NT2/D1 (cell line): Measurements from ENCODE around the gene SYT1.

Experiments used
- DNase-seq: peaks from one replicate; pipeline ENCODE4 v3.0.0-alpha.2; 2011; ENCODE audit warnings: low read depth, low spot score
- H3K27me3 ChIP-seq: 2 replicates; pipeline ENCODE4 v1.6.0; 2011; ENCODE audit warnings: mild to moderate bottlenecking; ENCODE audit not compliant: insufficient read length, insufficient read depth
- H3K36me3 ChIP-seq: 2 replicates; pipeline ENCODE4 v1.6.1; 2011; ENCODE audit warnings: mild to moderate bottlenecking, low read length, mixed read lengths; ENCODE audit not compliant: insufficient read depth, insufficient read length
- H3K4me1 ChIP-seq: 2 replicates; pipeline ENCODE4 v1.5.1; 2011; ENCODE audit not compliant: insufficient read depth, insufficient read length
- H3K4me3 ChIP-seq: 2 replicates; pipeline ENCODE4 v1.5.1; 2011; ENCODE audit warnings: low read depth; ENCODE audit not compliant: insufficient read length
- H3K9ac ChIP-seq: 2 replicates; pipeline ENCODE4 v1.6.0; 2011; ENCODE audit warnings: low read depth; ENCODE audit not compliant: insufficient read length
- H3K9me3 ChIP-seq: 2 replicates; pipeline ENCODE4 v1.5.1; 2011; ENCODE audit warnings: mild to moderate bottlenecking, low read length; ENCODE audit not compliant: insufficient read depth
- SUZ12 ChIP-seq: IDR thresholded peaks from 2 replicates; pipeline ENCODE4 v1.6.1; 2011; ENCODE audit not compliant: insufficient read length, insufficient read depth; ENCODE audit errors: extremely low read depth
- YY1 ChIP-seq: IDR thresholded peaks from 2 replicates; pipeline ENCODE4 v1.6.1; 2011; ENCODE audit not compliant: insufficient read length, insufficient read depth
- ZNF274 ChIP-seq: IDR thresholded peaks from 2 replicates; pipeline ENCODE4 v1.6.1; 2011; ENCODE audit warnings: mild to moderate bottlenecking, low read depth, low read length

SYT1 gene

DNA sequence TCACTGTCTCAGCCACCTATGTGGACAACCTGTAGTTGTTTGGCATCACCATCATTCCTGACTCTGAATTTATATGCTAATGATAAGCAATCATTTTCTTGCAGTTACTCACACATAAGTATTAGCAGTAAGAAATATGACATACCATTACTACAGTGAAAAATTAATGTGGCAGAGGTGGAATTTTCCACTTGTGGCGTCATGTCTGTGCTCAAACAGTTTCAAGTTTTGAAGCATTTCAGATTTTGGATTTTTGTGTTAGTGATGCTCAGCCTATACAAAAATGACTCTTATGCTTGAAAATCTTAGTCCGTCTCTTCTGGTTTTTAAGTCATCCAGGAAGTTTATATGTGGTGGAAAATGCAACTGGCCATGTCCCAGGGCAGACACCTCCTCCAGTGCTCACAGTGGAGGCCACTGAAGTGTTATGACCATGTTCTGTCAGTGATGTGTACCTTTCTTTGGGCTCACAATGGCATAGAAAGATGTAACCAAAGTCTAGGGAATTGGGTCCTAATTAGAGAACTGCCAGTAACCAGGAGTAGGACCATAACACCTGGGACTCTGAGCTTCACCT lies 220.6 kb downstream of the SYT1 start:
- TF ChIP-seq SUZ12 (no peak), YY1 (no peak), ZNF274 (no peak)
- no peak overlapping the region for H3K4me3 ChIP-seq

DNA sequence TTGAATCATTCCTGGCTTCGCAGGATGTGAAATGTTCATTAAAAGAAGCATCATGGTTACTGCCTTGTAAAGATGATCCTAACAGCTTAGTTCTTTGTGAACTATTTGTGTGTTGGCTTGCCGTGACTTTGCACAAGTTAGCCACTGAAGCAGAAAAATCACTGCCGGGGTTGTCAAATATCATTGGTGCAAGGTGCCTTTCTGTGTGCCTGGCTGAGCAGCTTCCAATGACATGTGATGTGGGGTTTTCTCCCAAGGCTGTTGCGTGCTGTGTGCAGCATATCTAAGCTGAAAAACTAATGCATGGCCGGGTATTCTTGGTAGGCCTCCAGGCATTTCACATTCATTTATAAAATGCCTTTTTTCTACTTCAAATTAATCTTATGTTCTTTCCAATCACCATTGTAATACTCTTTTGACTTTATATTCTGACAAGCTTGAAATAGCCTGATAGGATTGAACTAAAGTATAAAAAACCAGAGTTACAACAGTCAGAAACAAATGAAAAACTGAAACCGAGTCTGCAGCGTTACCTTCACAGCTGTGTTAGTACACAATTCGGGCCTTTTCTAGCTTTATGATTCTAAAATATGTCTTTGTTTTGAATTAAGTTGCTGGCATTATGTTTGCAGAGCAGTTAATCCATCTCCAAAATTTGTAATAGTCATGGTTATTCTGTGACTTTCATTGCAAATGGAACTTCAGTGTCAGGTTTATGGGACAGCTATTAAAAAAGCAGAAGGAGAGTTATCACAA lies 222.1 kb downstream of the SYT1 start:
- no peaks in the 10 kb centered on the region for H3K9me3 ChIP-seq
- DNase-seq = no peak
- H3K27me3 ChIP-seq = no peaks in the 10 kb centered on the region
- no peak for TF ChIP-seq SUZ12
- no peak for TF ChIP-seq YY1
- no peak for TF ChIP-seq ZNF274
- H3K36me3 ChIP-seq = no peaks in the 10 kb centered on the region
- no peak overlapping the region for H3K9ac ChIP-seq
- H3K4me3 ChIP-seq = no peak overlapping the region
- no peaks in the 10 kb centered on the region for H3K4me1 ChIP-seq

More for the DNA sequence above, 220.6 kb downstream of the SYT1 start:
- no peaks in the 10 kb centered on the region for H3K36me3 ChIP-seq
- H3K9ac ChIP-seq = no peak overlapping the region
- H3K4me1 ChIP-seq = no peaks in the 10 kb centered on the region
- DNase-seq = no peak
- H3K9me3 ChIP-seq = no peaks in the 10 kb centered on the region
- H3K27me3 ChIP-seq = no peaks in the 10 kb centered on the region

DNA sequence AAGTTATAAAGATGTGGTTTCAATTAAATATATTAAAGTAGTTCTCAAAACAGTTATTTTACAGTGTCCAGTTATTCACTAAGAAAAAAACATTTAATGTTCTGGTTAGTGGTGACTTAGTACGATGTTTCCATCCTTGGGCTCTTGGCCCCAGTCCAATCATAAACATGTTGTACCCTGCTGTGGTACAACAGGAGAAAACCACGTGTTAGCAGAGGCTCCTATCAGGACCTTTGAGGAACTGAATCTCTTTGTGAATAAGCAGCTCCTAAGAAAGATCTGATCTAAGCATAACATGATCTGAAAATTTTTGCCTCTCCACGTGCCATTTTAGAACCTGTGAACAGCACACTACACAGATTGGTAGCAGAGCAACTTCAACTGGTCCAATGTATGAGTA lies 234.0 kb downstream of the SYT1 start:
- no peak overlapping the region for H3K4me3 ChIP-seq
- DNase-seq = no peak
- no peaks in the 10 kb centered on the region for H3K27me3 ChIP-seq
- TF ChIP-seq SUZ12 (no peak), ZNF274 (no peak), YY1 (no peak)
- H3K9me3 ChIP-seq = no peaks in the 10 kb centered on the region
- H3K9ac ChIP-seq = no peak overlapping the region
- H3K36me3 ChIP-seq = no peaks in the 10 kb centered on the region
- no peaks in the 10 kb centered on the region for H3K4me1 ChIP-seq

DNA sequence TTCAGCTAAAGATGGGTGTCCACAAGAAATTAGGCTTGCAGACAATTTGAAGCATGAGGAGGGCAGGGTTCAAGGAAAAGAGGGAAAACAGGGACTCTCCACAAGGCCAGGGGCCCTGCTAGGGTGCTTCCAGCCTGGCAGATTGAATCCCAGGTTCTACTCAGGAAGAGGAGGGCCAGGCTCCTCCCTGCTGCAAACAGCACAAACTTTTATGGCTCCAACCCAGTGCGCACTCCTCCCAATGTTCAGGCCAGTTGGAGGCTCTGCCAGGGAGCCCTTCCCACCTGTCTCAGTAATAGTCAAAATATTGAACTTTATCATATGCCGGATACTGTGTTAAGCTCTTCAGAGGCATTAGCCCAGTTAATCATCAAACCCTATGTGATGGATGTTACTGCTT lies 244.4 kb downstream of the SYT1 start:
- no peaks in the 10 kb centered on the region for H3K27me3 ChIP-seq
- H3K4me3 ChIP-seq = no peak overlapping the region
- no peak for DNase-seq
- H3K9me3 ChIP-seq = no peaks in the 10 kb centered on the region
- no peaks in the 10 kb centered on the region for H3K36me3 ChIP-seq
- no peak overlapping the region for H3K9ac ChIP-seq
- H3K4me1 ChIP-seq = no peaks in the 10 kb centered on the region
- TF ChIP-seq YY1 (no peak), SUZ12 (no peak), ZNF274 (no peak)

DNA sequence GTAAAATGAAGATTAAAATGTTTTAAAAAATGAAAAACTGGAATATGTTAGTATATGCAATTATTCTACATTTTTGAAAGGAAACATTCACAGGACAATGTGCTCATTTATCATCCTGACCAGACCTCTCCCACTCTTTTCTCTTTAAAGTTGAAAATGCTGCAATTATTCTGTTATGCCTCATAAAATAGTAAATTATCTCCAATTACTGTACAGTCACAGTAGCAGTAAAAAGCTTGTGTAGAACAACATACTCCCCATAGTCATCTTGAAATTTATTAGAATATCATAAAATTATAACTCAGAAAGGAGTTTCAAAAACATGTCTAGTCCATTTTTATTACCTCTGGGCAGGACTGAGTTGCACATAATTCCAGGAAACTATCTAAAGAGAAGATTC lies 250.3 kb downstream of the SYT1 start:
- no peak for DNase-seq
- no peak for TF ChIP-seq ZNF274
- TF ChIP-seq YY1 = no peak
- TF ChIP-seq SUZ12 = no peak
- Histone ChIP-seq H3K9ac (no peak overlapping the region), H3K4me3 (no peak overlapping the region), H3K9me3 (no peaks in the 10 kb centered on the region), H3K27me3 (no peaks in the 10 kb centered on the region), H3K36me3 (no peaks in the 10 kb centered on the region), H3K4me1 (no peaks in the 10 kb centered on the region)

DNA sequence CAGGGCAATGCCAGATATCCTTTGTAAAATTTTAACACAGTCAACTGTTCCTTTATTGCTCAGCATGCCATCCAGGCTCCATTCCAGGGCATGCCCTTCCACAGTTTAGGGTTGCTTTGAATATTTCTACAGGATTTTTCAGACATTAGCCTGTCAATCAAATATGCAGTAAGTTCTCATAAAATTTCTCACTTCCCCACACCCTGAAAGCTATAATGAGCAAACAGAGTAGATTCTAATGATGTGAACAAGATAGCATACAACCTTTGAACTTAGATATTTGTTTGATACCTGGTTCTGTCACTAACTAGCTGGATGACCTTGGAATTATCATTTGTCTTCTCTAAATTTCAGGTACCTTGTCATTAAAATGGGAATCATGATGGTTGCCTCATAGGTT lies 251.2 kb downstream of the SYT1 start:
- Histone ChIP-seq H3K9me3 (no peaks in the 10 kb centered on the region), H3K4me3 (no peak overlapping the region), H3K4me1 (no peaks in the 10 kb centered on the region), H3K36me3 (no peaks in the 10 kb centered on the region), H3K27me3 (no peaks in the 10 kb centered on the region), H3K9ac (no peak overlapping the region)
- TF ChIP-seq ZNF274 (no peak), SUZ12 (no peak), YY1 (no peak)
- DNase-seq = no peak

DNA sequence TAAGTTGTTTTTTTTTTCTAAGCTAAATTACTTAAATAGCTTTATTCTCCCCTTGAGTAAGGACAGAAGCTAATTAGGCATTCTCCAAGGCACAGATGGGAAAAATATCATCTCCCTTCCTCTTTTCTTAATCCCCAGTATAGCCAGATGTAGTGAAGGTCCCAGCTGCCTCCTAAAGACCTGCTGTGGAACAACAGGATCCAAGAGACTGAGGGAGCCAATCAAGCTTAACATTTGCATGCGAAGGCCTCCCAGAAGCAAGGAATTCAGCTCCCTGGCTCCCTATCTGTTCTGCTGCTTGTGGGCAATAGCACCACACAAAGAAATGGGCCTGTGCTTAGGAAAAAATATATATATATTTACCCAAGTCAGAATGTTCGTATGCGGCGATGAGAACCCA lies 255.2 kb downstream of the SYT1 start:
- H3K27me3 ChIP-seq = no peaks in the 10 kb centered on the region
- TF ChIP-seq ZNF274 = no peak
- no peak for TF ChIP-seq SUZ12
- no peak for TF ChIP-seq YY1
- DNase-seq = peak; percentile 77

More for the DNA sequence above, 255.2 kb downstream of the SYT1 start:
- H3K4me3 ChIP-seq = no peak overlapping the region
- H3K36me3 ChIP-seq = no peaks in the 10 kb centered on the region
- no peaks in the 10 kb centered on the region for H3K4me1 ChIP-seq
- H3K9ac ChIP-seq = no peak overlapping the region
- no peaks in the 10 kb centered on the region for H3K9me3 ChIP-seq
